ENCODE data around the gene RPS18. TPM values are rescaled to one million over a fixed set of nuclear protein-coding genes. Genes with fewer than 3 reads are reported as not detected.

The RPS18 gene
- total and polyA plus RNA-seq, 10 of the 15 experiments (the other 5 are each of a cell fraction or from before 2014, with no cell fraction given): 4,228 to 20,828 (median 7,406) TPM

GRCh38 chr6:33279257-33279695 lies 7.4 kb downstream of the RPS18 start:
- Histone ChIP-seq H3K27me3 (replicated peaks in 1 of 2; ENCODE audit: control insufficient read depth in 2 of 2, insufficient read depth in 2 of 2, low read length in 1 of 2) (no peaks in the 10 kb centered on the region), H3K27ac (ENCODE audit: control insufficient read depth, insufficient read depth) (no peak overlapping the region), H3K79me2 (ENCODE audit: control insufficient read depth, insufficient read depth, low read length) (peaks cover 31% of the 10 kb centered on the region), H2AFZ (ENCODE audit: control insufficient read depth, low read depth, low read length) (no peak overlapping the region), H3K36me3 (ENCODE audit: control insufficient read depth in 2 of 2, insufficient read depth in 2 of 2, low read length in 1 of 2) (peaks cover 25 to 29% of the 10 kb centered on the region in 2 experiments), H3K9ac (ENCODE audit: control insufficient read depth, insufficient read depth, low read length) (no peak overlapping the region), H3K4me3 (no peak overlapping the region), H3K4me1 (ENCODE audit: control insufficient read depth, insufficient read depth, low read length) (peaks cover 22% of the 10 kb centered on the region), H3K4me2 (ENCODE audit: control insufficient read depth, insufficient read depth) (no peak overlapping the region), H3K9me3 (replicated peaks; ENCODE audit: control insufficient read depth, insufficient read depth, low read length) (no peaks in the 10 kb centered on the region), H4K20me1 (ENCODE audit: control insufficient read depth, insufficient read depth) (peaks cover 6% of the 10 kb centered on the region)
- ATAC-seq (no peak), FAIRE-seq (no peak), DNase-seq (ENCODE audit: low read depth, low spot score) (no peak)
- ChIA-PET SMC1A (ENCODE audit: uncharacterized antibody, unreplicated experiment) (interaction anchor here (3.6 kb wide), 1 partner anchor 10 kb away, joined by 25 read pairs; the partner anchor contains the start of genes PFDN6 and WDR46), RAD21 (ENCODE audit: unreplicated experiment) (no interaction called here), CTCF (interaction anchor here (1.7 to 3.9 kb wide), 3 partner anchors 30 to 152 kb away, joined by 3 to 22 read pairs (median 5); no protein-coding TSS in a partner anchor), POLR2A (interaction anchor here (3.4 to 3.9 kb wide), 2 partner anchors 10 to 18 kb away, joined by 19 to 38 read pairs; partner anchors contain the start of genes PFDN6 and WDR46)
- in situ Hi-C loops (cut with MboI): no loop called here
- intact Hi-C loops (cut with micrococcal nuclease; ENCODE audit: unreplicated experiment): loop anchor here (5.0 kb wide), 1 partner anchor 113 kb away; the partner anchor contains the start of gene KIFC1
- TF ChIP-seq SUPT20H (IDR thresholded peaks at IDR 0.05; ENCODE audit: borderline replicate concordance, control insufficient read depth, low read depth, low read length) (no peak), TCF3 (IDR thresholded peaks at IDR 0.05; ENCODE audit: borderline replicate concordance, insufficient read depth, low read depth, low read length) (no peak), NFYB (IDR thresholded peaks at IDR 0.05; ENCODE audit: insufficient read depth, low read depth, low read length) (no peak), FOS (IDR thresholded peaks at IDR 0.05; ENCODE audit: borderline replicate concordance, extremely low read depth, insufficient read length) (no peak), HDAC6 (IDR thresholded peaks at IDR 0.05; ENCODE audit: unreplicated experiment) (no peak), ZBTB11 (CRISPR knock-in tag; IDR thresholded peaks at IDR 0.05) (no peak), RUNX3 (IDR thresholded peaks at IDR 0.05; ENCODE audit: low read length) (no peak), FOXK2 (IDR thresholded peaks at IDR 0.05) (no peak), IKZF1 (conservative IDR thresholded peaks at IDR 0.05) (no peak), ATF3 (IDR thresholded peaks at IDR 0.05; ENCODE audit: borderline replicate concordance, extremely low read depth, low read depth, low read length) (no peak), NFYA (IDR thresholded peaks at IDR 0.05; ENCODE audit: borderline replicate concordance, low read depth, low read length) (no peak), RB1 (IDR thresholded peaks at IDR 0.05; ENCODE audit: borderline replicate concordance) (no peak), BCL3 (IDR thresholded peaks at IDR 0.05; ENCODE audit: borderline replicate concordance, insufficient read depth, low read depth, low read length, poor library complexity, severe bottlenecking) (no peak), GABPA (IDR thresholded peaks at IDR 0.05; ENCODE audit: low read depth) (no peak), CBX5 (IDR thresholded peaks at IDR 0.05; ENCODE audit: low read depth) (no peak), BCL11A (IDR thresholded peaks at IDR 0.05; ENCODE audit: low read depth, low read length) (no peak)
- WGBS (ENCODE audit: insufficient coverage, insufficient replicate concordance, low lambda C conversion rate, missing lambda C conversion rate): 88% methylated on average over 13 of the region's 13 CpGs
- BruUV-seq (replicated peaks): no TSS peak
